GM23338 (cell line): ENCODE data around the gene OR1L4. TPM values are rescaled to one million over a fixed set of nuclear protein-coding genes. Genes with fewer than 3 reads are reported as not detected.

Source experiments
- ATAC-seq: fragments of 200-7000 bp; cut with Tn5 transposase; 3 replicates; pipeline ENCODE4 v1.9.1; 2020
- DNase-seq: peaks from one replicate; pipeline ENCODE4 v3.0.0-alpha.2; 2015; ENCODE audit warnings: low spot score
- H2AFZ ChIP-seq: fragments of 200-600 bp; sonication (generic); 2 replicates; pipeline ENCODE4 v1.8.0; 2016; ENCODE audit warnings: antibody characterized with exemption, mild to moderate bottlenecking, moderate library complexity
- H3F3A ChIP-seq: fragments of 200-600 bp; sonication (generic); replicated peaks from 2 replicates; pipeline ENCODE4 v1.8.0; 2017; ENCODE audit warnings: antibody characterized with exemption, mixed run types, low read depth
- H3K27ac ChIP-seq: fragments of 200-600 bp; sonication (generic); 2 replicates; pipeline ENCODE4 v1.6.1; 2016; ENCODE audit warnings: low read depth
- H3K27me3 ChIP-seq: fragments of 200-600 bp; sonication (generic); 2 replicates; pipeline ENCODE4 v1.8.0; 2016; ENCODE audit warnings: mild to moderate bottlenecking, mixed run types, moderate library complexity; ENCODE audit not compliant: insufficient read depth
- H3K36me3 ChIP-seq: fragments of 200-600 bp; sonication (generic); 2 replicates; pipeline ENCODE4 v1.8.0; 2016; ENCODE audit warnings: mild to moderate bottlenecking; ENCODE audit not compliant: insufficient read depth
- H3K4me1 ChIP-seq: fragments of 200-600 bp; sonication (generic); 2 replicates; pipeline ENCODE4 v1.8.0; 2016; ENCODE audit warnings: mild to moderate bottlenecking, moderate library complexity; ENCODE audit not compliant: insufficient read depth
- H3K4me2 ChIP-seq: fragments of 200-600 bp; sonication (generic); 2 replicates; pipeline ENCODE4 v1.7.1; 2017; ENCODE audit warnings: mixed run types
- H3K4me3 ChIP-seq: fragments of 200-600 bp; sonication (generic); 2 replicates; pipeline ENCODE4 v1.6.1; 2016; ENCODE audit warnings: mixed run types
- H3K79me2 ChIP-seq: fragments of 200-600 bp; sonication (generic); replicated peaks from 2 replicates; pipeline ENCODE4 v1.8.0; 2017; ENCODE audit warnings: mild to moderate bottlenecking; ENCODE audit not compliant: insufficient read depth
- H3K9me2 ChIP-seq: fragments of 200-600 bp; sonication (generic); 2 replicates; pipeline ENCODE4 v1.8.0; 2017; ENCODE audit not compliant: insufficient read depth
- H4K20me1 ChIP-seq: fragments of 200-600 bp; sonication (generic); replicated peaks from 2 replicates; pipeline ENCODE4 v1.8.0; 2017; ENCODE audit warnings: mild to moderate bottlenecking; ENCODE audit not compliant: insufficient read depth
- H3K27ac Mint-ChIP-seq: 2 replicates; pipeline ENCODE4 v1.8.0; 2020; ENCODE audit warnings: inconsistent platforms, mild to moderate bottlenecking, moderate library complexity, mixed read lengths
- H3K27me3 Mint-ChIP-seq: 3 replicates; pipeline ENCODE4 v1.8.0; 2022; ENCODE audit warnings: low read depth, mild to moderate bottlenecking, moderate library complexity, mixed read lengths, inconsistent platforms; ENCODE audit not compliant: insufficient read depth, poor library complexity
- H3K36me3 Mint-ChIP-seq: 3 replicates; pipeline ENCODE4 v1.8.0; 2021; ENCODE audit warnings: low read depth, mild to moderate bottlenecking, inconsistent platforms, moderate library complexity, mixed read lengths
- H3K4me1 Mint-ChIP-seq: 3 replicates; pipeline ENCODE4 v1.8.0; 2020; ENCODE audit warnings: mild to moderate bottlenecking, inconsistent platforms, mixed read lengths
- H3K4me3 Mint-ChIP-seq: 3 replicates; pipeline ENCODE4 v1.8.0; 2021; ENCODE audit warnings: moderate library complexity, mild to moderate bottlenecking, inconsistent platforms, mixed read lengths
- H3K9me3 Mint-ChIP-seq: 3 replicates; pipeline ENCODE4 v1.8.0; 2020; ENCODE audit warnings: moderate library complexity, mild to moderate bottlenecking, inconsistent platforms, mixed read lengths
- JUNB ChIP-seq: IDR thresholded peaks from one replicate; pipeline ENCODE4 v1.6.1; 2016; ENCODE audit warnings: antibody characterized with exemption; ENCODE audit not compliant: unreplicated experiment
- POLR2AphosphoS5 ChIP-seq: IDR thresholded peaks from 2 replicates; pipeline ENCODE4 v1.6.1; 2016; ENCODE audit warnings: antibody characterized with exemption, low read depth
- STAT1 ChIP-seq: IDR thresholded peaks from one replicate; pipeline ENCODE4 v1.6.1; 2016; ENCODE audit warnings: antibody characterized with exemption; ENCODE audit not compliant: unreplicated experiment
- ZNF114 ChIP-seq: fragments of 250-450 bp; sonication (Bioruptor Pico); IDR thresholded peaks from 2 replicates; pipeline ENCODE4 v1.5.0; 2020; ENCODE audit warnings: mild to moderate bottlenecking, moderate library complexity
- ZNF331 ChIP-seq: fragments of 250-450 bp; sonication (Bioruptor Pico); IDR thresholded peaks from 2 replicates; pipeline ENCODE4 v1.5.0; 2020; ENCODE audit warnings: low read depth, mild to moderate bottlenecking, moderate library complexity
- polyA plus RNA-seq: library from polyadenylated mRNA; unstranded; fragments of >200 nt; fragmentation: Nextera tagmentation; extraction: Ambion mirVana; gene quantifications from 2 replicates; pipeline ENCODE4 v1.2.1, GENCODE V29; 2016
- total RNA-seq: library from RNA; depleted of rRNA; stranded (reverse); fragments of >200 nt; shearing (Covaris generic); gene quantifications from 2 replicates; pipeline ENCODE4 v1.2.3, GENCODE V29; 2014
- TF ChIP-seq, protein P1 (sequence below): IDR thresholded peaks from one replicate; pipeline ENCODE4 v1.6.1; 2018; ENCODE audit warnings: antibody characterized with exemption; ENCODE audit not compliant: unreplicated experiment

OR1L4 gene
- total and polyA plus RNA-seq, 2 experiments from 2014 or later = not detected

DNA sequence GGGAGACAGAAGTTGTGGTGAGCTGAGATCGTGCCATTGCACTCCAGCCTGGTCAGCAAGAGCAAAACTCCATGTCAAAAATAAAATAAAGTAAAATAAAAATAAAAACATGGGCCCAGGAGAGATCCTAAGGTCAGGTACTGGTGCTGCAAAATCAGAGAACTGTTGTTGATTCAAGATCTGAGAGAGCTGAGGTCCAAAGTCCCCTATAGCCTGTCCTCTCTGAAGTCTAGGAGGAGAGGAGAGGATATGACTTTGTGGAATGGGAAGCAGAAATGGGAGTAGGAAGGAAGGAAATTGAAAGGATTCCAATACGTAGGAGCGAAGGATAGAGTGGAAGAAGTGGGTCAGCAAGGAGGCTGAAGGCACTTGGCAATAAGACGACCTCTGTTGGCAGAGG is 4.6 kb upstream of the OR1L4 start:
- DNase-seq (no peak), ATAC-seq (no peak)
- no peaks in the 10 kb centered on the region for H3K27me3 ChIP-seq
- no peak overlapping the region for H3K4me2 ChIP-seq
- H3K4me1 ChIP-seq = no peaks in the 10 kb centered on the region
- no peak overlapping the region for H3K27ac Mint-ChIP-seq
- H3F3A ChIP-seq = no peaks in the 10 kb centered on the region
- H3K27me3 Mint-ChIP-seq = peaks cover 4% of the 10 kb centered on the region
- H3K79me2 ChIP-seq = no peaks in the 10 kb centered on the region
- no peak overlapping the region for H2AFZ ChIP-seq
- H3K9me3 Mint-ChIP-seq = peaks cover 75% of the 10 kb centered on the region
- peaks cover 8% of the 10 kb centered on the region; the same call in 2 of the 3 replicates for H3K36me3 Mint-ChIP-seq
- TF ChIP-seq, protein P1, sequence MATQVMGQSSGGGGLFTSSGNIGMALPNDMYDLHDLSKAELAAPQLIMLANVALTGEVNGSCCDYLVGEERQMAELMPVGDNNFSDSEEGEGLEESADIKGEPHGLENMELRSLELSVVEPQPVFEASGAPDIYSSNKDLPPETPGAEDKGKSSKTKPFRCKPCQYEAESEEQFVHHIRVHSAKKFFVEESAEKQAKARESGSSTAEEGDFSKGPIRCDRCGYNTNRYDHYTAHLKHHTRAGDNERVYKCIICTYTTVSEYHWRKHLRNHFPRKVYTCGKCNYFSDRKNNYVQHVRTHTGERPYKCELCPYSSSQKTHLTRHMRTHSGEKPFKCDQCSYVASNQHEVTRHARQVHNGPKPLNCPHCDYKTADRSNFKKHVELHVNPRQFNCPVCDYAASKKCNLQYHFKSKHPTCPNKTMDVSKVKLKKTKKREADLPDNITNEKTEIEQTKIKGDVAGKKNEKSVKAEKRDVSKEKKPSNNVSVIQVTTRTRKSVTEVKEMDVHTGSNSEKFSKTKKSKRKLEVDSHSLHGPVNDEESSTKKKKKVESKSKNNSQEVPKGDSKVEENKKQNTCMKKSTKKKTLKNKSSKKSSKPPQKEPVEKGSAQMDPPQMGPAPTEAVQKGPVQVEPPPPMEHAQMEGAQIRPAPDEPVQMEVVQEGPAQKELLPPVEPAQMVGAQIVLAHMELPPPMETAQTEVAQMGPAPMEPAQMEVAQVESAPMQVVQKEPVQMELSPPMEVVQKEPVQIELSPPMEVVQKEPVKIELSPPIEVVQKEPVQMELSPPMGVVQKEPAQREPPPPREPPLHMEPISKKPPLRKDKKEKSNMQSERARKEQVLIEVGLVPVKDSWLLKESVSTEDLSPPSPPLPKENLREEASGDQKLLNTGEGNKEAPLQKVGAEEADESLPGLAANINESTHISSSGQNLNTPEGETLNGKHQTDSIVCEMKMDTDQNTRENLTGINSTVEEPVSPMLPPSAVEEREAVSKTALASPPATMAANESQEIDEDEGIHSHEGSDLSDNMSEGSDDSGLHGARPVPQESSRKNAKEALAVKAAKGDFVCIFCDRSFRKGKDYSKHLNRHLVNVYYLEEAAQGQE = no peak
- TF ChIP-seq POLR2AphosphoS5 (no peak), JUNB (no peak), ZNF331 (CRISPR knock-in tag) (no peak), STAT1 (no peak), ZNF114 (no peak)
- H3K36me3 ChIP-seq = no peaks in the 10 kb centered on the region
- no peaks in the 10 kb centered on the region for H3K9me2 ChIP-seq
- no peak overlapping the region for H3K4me3 Mint-ChIP-seq
- no peak overlapping the region for H3K27ac ChIP-seq
- no peak overlapping the region for H3K4me3 ChIP-seq
- no peaks in the 10 kb centered on the region for H3K4me1 Mint-ChIP-seq
- no peaks in the 10 kb centered on the region for H4K20me1 ChIP-seq

GRCh38 chr9:122742003-122742402 is 18.2 kb downstream of the OR1L4 start, which contains the start of gene OR1L6:
Gene OR1L6 (plus strand): TSS chr9:122742303. CDS start chr9:122749848, 7,545 bp downstream.
- H2AFZ ChIP-seq = no peak within 1 kb of the TSS
- no peak for TF ChIP-seq JUNB
- TF ChIP-seq, protein P1 = no peak
- no peak within 1 kb of the TSS for H3K4me3 ChIP-seq
- no peaks in the 10 kb centered on the region for H3K4me1 ChIP-seq
- no peaks in the 10 kb centered on the region for H3K27me3 Mint-ChIP-seq
- no peaks in the 10 kb centered on the region for H3K27me3 ChIP-seq
- H3K36me3 Mint-ChIP-seq = peaks cover 17% of the 10 kb centered on the region
- no peak within 1 kb of the TSS for H3K4me2 ChIP-seq
- H3K79me2 ChIP-seq = no peaks in the 10 kb centered on the region
- H3F3A ChIP-seq = no peaks in the 10 kb centered on the region
- peaks cover 93% of the 10 kb centered on the region for H3K9me3 Mint-ChIP-seq
- no peaks in the 10 kb centered on the region for H3K36me3 ChIP-seq
- no peaks in the 10 kb centered on the region for H4K20me1 ChIP-seq
- no peaks in the 10 kb centered on the region for H3K4me1 Mint-ChIP-seq
- H3K27ac ChIP-seq = no peak within 1 kb of the TSS
- H3K4me3 Mint-ChIP-seq = no peak within 1 kb of the TSS
- H3K27ac Mint-ChIP-seq = no peak within 1 kb of the TSS
- DNase-seq = no peak
- ATAC-seq = no peak
- no peaks in the 10 kb centered on the region for H3K9me2 ChIP-seq
